Measurements from ENCODE around the gene CTNNA3. TPM values are rescaled to one million over a fixed set of nuclear protein-coding genes. Genes with fewer than 3 reads are reported as not detected.

Gene CTNNA3
- total RNA-seq, 1 donor from 2014 or later = not detected

DNA sequence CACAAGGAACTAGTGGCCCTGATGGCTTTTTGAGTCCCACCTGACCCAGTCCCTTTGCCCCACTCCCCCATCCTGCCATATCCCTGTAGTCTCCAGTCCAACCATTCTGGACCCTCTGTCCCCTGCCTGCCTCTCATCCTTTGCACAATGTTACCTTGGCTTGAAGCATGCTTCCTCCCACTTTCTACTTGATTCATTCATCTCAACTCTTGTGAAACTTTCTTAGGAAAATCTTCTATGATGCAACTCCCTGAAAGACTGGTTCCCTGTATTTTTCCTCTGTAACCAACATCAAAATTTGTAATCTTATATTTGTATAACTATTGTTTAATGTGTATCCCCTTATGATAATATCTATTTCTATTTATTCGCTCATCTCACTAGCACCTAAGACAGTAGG, 618.6 kb downstream of the CTNNA3 start:
- TF ChIP-seq, protein P1, sequence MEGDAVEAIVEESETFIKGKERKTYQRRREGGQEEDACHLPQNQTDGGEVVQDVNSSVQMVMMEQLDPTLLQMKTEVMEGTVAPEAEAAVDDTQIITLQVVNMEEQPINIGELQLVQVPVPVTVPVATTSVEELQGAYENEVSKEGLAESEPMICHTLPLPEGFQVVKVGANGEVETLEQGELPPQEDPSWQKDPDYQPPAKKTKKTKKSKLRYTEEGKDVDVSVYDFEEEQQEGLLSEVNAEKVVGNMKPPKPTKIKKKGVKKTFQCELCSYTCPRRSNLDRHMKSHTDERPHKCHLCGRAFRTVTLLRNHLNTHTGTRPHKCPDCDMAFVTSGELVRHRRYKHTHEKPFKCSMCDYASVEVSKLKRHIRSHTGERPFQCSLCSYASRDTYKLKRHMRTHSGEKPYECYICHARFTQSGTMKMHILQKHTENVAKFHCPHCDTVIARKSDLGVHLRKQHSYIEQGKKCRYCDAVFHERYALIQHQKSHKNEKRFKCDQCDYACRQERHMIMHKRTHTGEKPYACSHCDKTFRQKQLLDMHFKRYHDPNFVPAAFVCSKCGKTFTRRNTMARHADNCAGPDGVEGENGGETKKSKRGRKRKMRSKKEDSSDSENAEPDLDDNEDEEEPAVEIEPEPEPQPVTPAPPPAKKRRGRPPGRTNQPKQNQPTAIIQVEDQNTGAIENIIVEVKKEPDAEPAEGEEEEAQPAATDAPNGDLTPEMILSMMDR (IDR thresholded peaks at IDR 0.05) = no peak
- intact Hi-C loops (cut with micrococcal nuclease) = no loop called here
- H3K4me3 Mint-ChIP-seq = no peak overlapping the region
- DNase-seq (no peak), ATAC-seq (ENCODE audit: low read depth) (no peak)
- H3K36me3 Mint-ChIP-seq (ENCODE audit: low read depth) = no peaks in the 10 kb centered on the region
- no peaks in the 10 kb centered on the region for H3K27me3 Mint-ChIP-seq
- CTCF ChIA-PET = no interaction called here
- H3K9me3 Mint-ChIP-seq = peaks cover 3% of the 10 kb centered on the region
- POLR2A ChIA-PET = no interaction called here
- H3K27ac Mint-ChIP-seq = no peak overlapping the region
- H3K4me1 Mint-ChIP-seq = no peaks in the 10 kb centered on the region

- H3K27me3 Mint-ChIP-seq = no peaks in the 10 kb centered on the region
- H3K9me3 Mint-ChIP-seq = peaks cover 3% of the 10 kb centered on the region
- no peak overlapping the region for H3K27ac Mint-ChIP-seq
- CTCF ChIA-PET = no interaction called here
- POLR2A ChIA-PET = no interaction called here
- no peak overlapping the region for H3K4me3 Mint-ChIP-seq
- TF ChIP-seq, protein P1 (IDR thresholded peaks at IDR 0.05) = no peak
- intact Hi-C loops (cut with micrococcal nuclease) = no loop called here
- no peaks in the 10 kb centered on the region for H3K4me1 Mint-ChIP-seq
- H3K36me3 Mint-ChIP-seq (ENCODE audit: low read depth) = no peaks in the 10 kb centered on the region
- ATAC-seq (ENCODE audit: low read depth) = no peak
- DNase-seq = no peak
Measured at GRCh38 chr10:67076144-67076543, 619.9 kb downstream of the CTNNA3 start.

GRCh38 chr10:67075491-67075971, 620.5 kb downstream of the CTNNA3 start:
- no peak overlapping the region for H3K4me3 Mint-ChIP-seq
- H3K9me3 Mint-ChIP-seq = peaks cover 3% of the 10 kb centered on the region
- ChIA-PET CTCF (no interaction called here), POLR2A (no interaction called here)
- H3K36me3 Mint-ChIP-seq (ENCODE audit: low read depth) = no peaks in the 10 kb centered on the region
- no peaks in the 10 kb centered on the region for H3K27me3 Mint-ChIP-seq
- TF ChIP-seq, protein P1 (IDR thresholded peaks at IDR 0.05) = no peak
- no peak for DNase-seq
- intact Hi-C loops (cut with micrococcal nuclease) = no loop called here
- H3K27ac Mint-ChIP-seq = no peak overlapping the region
- no peaks in the 10 kb centered on the region for H3K4me1 Mint-ChIP-seq
- ATAC-seq (ENCODE audit: low read depth) = no peak

GRCh38 chr10:67072654-67073053, 623.3 kb downstream of the CTNNA3 start:
- no peak overlapping the region for H3K4me3 Mint-ChIP-seq
- H3K27ac Mint-ChIP-seq = no peak overlapping the region
- TF ChIP-seq, protein P1 (IDR thresholded peaks at IDR 0.05) = no peak
- ChIA-PET CTCF (no interaction called here), POLR2A (no interaction called here)
- ATAC-seq (ENCODE audit: low read depth) (no peak), DNase-seq (no peak)
- intact Hi-C loops (cut with micrococcal nuclease) = no loop called here
- no peaks in the 10 kb centered on the region for H3K27me3 Mint-ChIP-seq
- no peaks in the 10 kb centered on the region for H3K4me1 Mint-ChIP-seq
- H3K9me3 Mint-ChIP-seq = peaks cover 3% of the 10 kb centered on the region
- no peaks in the 10 kb centered on the region for H3K36me3 Mint-ChIP-seq (ENCODE audit: low read depth)

DNA sequence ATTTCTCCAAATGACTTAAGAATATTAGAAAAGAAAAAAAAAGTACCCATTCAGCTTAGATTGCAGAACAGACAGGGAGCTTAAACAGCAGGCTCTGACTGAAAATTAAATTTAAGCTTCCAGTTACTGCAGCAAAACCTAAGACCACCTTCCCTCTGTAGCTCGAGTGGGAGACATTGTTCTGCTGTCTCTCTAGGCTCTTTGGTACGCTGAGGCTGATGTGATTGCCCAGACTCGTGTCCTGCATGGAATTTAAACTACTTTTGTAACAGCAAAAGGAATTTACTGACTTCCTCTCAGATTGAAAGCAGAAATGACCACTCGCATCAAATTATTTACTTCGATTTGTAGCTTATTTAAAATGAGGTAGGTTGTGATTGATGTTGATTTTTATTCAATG, 645.6 kb downstream of the CTNNA3 start:
- Mint-ChIP-seq H3K9me3 (peaks cover 5% of the 10 kb centered on the region), H3K27me3 (no peaks in the 10 kb centered on the region), H3K27ac (no peak overlapping the region), H3K36me3 (ENCODE audit: low read depth) (no peaks in the 10 kb centered on the region), H3K4me1 (no peaks in the 10 kb centered on the region), H3K4me3 (no peak overlapping the region)
- TF ChIP-seq, protein P1 (IDR thresholded peaks at IDR 0.05) = no peak
- intact Hi-C loops (cut with micrococcal nuclease) = no loop called here
- ATAC-seq (ENCODE audit: low read depth) = no peak
- no peak for DNase-seq
- ChIA-PET CTCF (no interaction called here), POLR2A (no interaction called here)

Data from activated B cell treated with CpG ODN at 0.5 μM for 24 hours (primary cell).